K562 (cell line): ENCODE measurements around the gene EIF4G2. TPM values are rescaled to one million over a fixed set of nuclear protein-coding genes. Genes with fewer than 3 reads are reported as not detected.
A peak's percentile ranks its signal among the peaks of the same experiment; 100 is the strongest.

Experiments
- ELF4 ChIP-seq: fragments of 450-650 bp; formaldehyde crosslinking; IDR thresholded peaks from 2 replicates; pipeline ENCODE4 v1.4.0; 2022; ENCODE audit warnings: missing genetic modification characterization
- ETV1 ChIP-seq: fragments of 450-650 bp; conservative IDR thresholded peaks from 2 replicates; pipeline ENCODE4 v1.6.1; 2016; ENCODE audit warnings: missing genetic modification characterization, control low read depth, low read depth, missing compliant biosample characterization
- HDAC2 ChIP-seq: fragments of 450-650 bp; IDR thresholded peaks from 2 replicates; pipeline ENCODE4 v1.6.1; 2016; ENCODE audit warnings: mild to moderate bottlenecking
- HMG20B ChIP-seq: fragments of 250-450 bp; sonication (Bioruptor Pico); IDR thresholded peaks from 2 replicates; pipeline ENCODE4 v1.5.0; 2021; ENCODE audit warnings: mild to moderate bottlenecking
- ILK ChIP-seq: fragments of 450-650 bp; IDR thresholded peaks from 2 replicates; pipeline ENCODE4 v1.6.1; 2016; ENCODE audit warnings: missing genetic modification characterization, low read depth, mild to moderate bottlenecking, missing compliant biosample characterization, moderate library complexity, borderline replicate concordance
- JUNB ChIP-seq: fragments of 450-650 bp; formaldehyde crosslinking; conservative IDR thresholded peaks from 2 replicates; pipeline ENCODE4 v1.4.0; 2020; ENCODE audit warnings: mild to moderate bottlenecking
- NFIX ChIP-seq: fragments of 250-450 bp; sonication (Bioruptor Pico); IDR thresholded peaks from 2 replicates; pipeline ENCODE4 v1.4.0; 2020; ENCODE audit warnings: low read depth, mild to moderate bottlenecking, moderate library complexity
- PCBP1 ChIP-seq: fragments of 200-400 bp; formaldehyde crosslinking; IDR thresholded peaks from 2 replicates; pipeline ENCODE4 v1.6.1; 2018; ENCODE audit warnings: mild to moderate bottlenecking, low read depth, low read length; ENCODE audit not compliant: poor library complexity, severe bottlenecking
- SLC30A9 ChIP-seq: fragments of 250-450 bp; sonication (Bioruptor Pico); IDR thresholded peaks from 2 replicates; pipeline ENCODE4 v1.8.0; 2022; ENCODE audit warnings: mild to moderate bottlenecking, moderate library complexity
- polyA plus RNA-seq, 8 experiments: library from polyadenylated mRNA; depleted of rRNA in 4 of 8; stranded (reverse) in 5 of 8; unstranded in 3 of 8; fragments of >200 nt; fragmentation: Nextera tagmentation in 2 of 8; fragmentation: Illumina TruSeq in 1 of 8; extraction: Ambion mirVana in 2 of 8; extraction: Trizol in 1 of 8; gene quantifications; 2 replicates each; pipeline versions ENCODE4 v1.2.1 to v1.2.3, GENCODE V29; 2011 to 2014; ENCODE audit warnings: inconsistent platforms in 1 of 8, missing spikeins in 1 of 8
- total RNA-seq, 7 experiments: library from RNA; depleted of rRNA in 6 of 7; stranded (reverse); fragments of >200 nt in 6 of 7; fragmentation: Illumina TruSeq in 2 of 7; extraction: Trizol in 2 of 7; gene quantifications; 2 replicates each; pipeline versions ENCODE4 v1.2.1 to v1.2.3, GENCODE V29; 2011 to 2021; ENCODE audit warnings: low replicate concordance in 1 of 7
- TF ChIP-seq, protein P1 (sequence below), 2 experiments: fragments of 450-650 bp in 1 of 2; sonication (generic) in 1 of 2; formaldehyde crosslinking in 1 of 2; IDR thresholded peaks; 2 replicates each; pipeline versions ENCODE4 v1.7.1 to v1.9.0; 2016 to 2022; ENCODE audit warnings: inconsistent platforms in 1 of 2, mild to moderate bottlenecking in 1 of 2, missing genetic modification reagents in 1 of 2
- TF ChIP-seq, protein P2 (sequence below): fragments of 250-450 bp; sonication (Bioruptor Pico); IDR thresholded peaks from 2 replicates; pipeline ENCODE4 v1.5.0; 2021
- TF ChIP-seq, protein P3 (sequence below): fragments of 450-650 bp; formaldehyde crosslinking; IDR thresholded peaks from 2 replicates; pipeline ENCODE4 v1.4.0; 2022; ENCODE audit warnings: mild to moderate bottlenecking, moderate library complexity
- TF ChIP-seq, protein P4 (sequence below): fragments of 450-650 bp; conservative IDR thresholded peaks from 2 replicates; pipeline ENCODE4 v1.6.1; 2016; ENCODE audit warnings: missing genetic modification characterization, low read depth, mild to moderate bottlenecking, missing compliant biosample characterization, moderate library complexity

The EIF4G2 gene
- total and polyA plus RNA-seq, 9 of the 15 experiments (the other 6 are each of a cell fraction or from before 2014, with no cell fraction given), result 206 to 790 (median 646) TPM

DNA sequence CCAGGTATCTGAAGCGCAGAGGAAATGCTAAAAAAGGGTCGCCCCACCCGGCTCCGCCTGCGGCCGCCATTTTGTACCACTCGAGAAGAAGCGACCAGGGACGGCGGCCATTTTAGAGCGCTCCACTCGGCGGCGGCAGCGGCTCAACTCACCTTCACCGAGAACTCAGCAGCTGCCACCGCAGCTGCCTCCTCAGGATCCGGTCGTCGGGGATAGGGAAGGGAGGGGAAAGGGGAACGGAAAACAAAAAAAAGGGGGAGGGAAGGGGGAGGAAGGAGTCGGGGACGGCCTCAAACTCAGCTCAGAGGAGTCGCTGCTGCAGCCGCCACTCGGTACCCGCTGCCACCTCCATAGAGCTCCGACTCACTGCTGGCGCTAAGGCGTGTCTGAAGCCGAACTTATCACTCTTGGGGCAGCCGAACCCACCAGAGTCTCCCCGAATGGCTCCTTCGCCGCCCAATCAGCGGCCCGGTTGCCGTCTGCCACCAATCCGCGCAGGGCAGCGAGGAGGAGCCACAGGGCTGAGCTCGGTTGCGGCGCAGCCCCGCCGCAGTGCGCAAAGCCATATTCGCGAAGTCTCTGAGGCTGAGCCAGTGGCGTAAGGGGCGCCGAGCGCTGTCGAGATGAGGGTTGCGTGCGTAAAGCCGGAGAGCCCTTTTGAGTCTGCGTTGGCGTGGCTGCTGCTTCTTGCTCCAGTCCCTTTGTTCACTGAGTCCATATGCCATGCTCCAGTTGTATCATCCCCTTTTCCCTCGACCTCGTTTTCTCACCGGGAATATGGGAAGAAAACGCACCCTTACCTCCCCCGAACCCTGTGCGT is at the start of gene EIF4G2 (continued):
- TF ChIP-seq, protein P1, sequence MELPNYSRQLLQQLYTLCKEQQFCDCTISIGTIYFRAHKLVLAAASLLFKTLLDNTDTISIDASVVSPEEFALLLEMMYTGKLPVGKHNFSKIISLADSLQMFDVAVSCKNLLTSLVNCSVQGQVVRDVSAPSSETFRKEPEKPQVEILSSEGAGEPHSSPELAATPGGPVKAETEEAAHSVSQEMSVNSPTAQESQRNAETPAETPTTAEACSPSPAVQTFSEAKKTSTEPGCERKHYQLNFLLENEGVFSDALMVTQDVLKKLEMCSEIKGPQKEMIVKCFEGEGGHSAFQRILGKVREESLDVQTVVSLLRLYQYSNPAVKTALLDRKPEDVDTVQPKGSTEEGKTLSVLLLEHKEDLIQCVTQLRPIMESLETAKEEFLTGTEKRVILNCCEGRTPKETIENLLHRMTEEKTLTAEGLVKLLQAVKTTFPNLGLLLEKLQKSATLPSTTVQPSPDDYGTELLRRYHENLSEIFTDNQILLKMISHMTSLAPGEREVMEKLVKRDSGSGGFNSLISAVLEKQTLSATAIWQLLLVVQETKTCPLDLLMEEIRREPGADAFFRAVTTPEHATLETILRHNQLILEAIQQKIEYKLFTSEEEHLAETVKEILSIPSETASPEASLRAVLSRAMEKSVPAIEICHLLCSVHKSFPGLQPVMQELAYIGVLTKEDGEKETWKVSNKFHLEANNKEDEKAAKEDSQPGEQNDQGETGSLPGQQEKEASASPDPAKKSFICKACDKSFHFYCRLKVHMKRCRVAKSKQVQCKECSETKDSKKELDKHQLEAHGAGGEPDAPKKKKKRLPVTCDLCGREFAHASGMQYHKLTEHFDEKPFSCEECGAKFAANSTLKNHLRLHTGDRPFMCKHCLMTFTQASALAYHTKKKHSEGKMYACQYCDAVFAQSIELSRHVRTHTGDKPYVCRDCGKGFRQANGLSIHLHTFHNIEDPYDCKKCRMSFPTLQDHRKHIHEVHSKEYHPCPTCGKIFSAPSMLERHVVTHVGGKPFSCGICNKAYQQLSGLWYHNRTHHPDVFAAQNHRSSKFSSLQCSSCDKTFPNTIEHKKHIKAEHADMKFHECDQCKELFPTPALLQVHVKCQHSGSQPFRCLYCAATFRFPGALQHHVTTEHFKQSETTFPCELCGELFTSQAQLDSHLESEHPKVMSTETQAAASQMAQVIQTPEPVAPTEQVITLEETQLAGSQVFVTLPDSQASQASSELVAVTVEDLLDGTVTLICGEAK (IDR thresholded peaks at IDR 0.05), result no peak
- TF ChIP-seq, protein P1 (CRISPR knock-in tag; IDR thresholded peaks at IDR 0.05), result no peak
- TF ChIP-seq HDAC2, result no peak; the same call in none of the 2 replicates
- TF ChIP-seq, protein P2, sequence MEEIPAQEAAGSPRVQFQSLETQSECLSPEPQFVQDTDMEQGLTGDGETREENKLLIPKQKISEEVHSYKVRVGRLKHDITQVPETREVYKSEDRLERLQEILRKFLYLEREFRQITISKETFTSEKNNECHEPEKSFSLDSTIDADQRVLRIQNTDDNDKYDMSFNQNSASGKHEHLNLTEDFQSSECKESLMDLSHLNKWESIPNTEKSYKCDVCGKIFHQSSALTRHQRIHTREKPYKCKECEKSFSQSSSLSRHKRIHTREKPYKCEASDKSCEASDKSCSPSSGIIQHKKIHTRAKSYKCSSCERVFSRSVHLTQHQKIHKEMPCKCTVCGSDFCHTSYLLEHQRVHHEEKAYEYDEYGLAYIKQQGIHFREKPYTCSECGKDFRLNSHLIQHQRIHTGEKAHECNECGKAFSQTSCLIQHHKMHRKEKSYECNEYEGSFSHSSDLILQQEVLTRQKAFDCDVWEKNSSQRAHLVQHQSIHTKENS (CRISPR knock-in tag), result no peak
- TF ChIP-seq, protein P3, sequence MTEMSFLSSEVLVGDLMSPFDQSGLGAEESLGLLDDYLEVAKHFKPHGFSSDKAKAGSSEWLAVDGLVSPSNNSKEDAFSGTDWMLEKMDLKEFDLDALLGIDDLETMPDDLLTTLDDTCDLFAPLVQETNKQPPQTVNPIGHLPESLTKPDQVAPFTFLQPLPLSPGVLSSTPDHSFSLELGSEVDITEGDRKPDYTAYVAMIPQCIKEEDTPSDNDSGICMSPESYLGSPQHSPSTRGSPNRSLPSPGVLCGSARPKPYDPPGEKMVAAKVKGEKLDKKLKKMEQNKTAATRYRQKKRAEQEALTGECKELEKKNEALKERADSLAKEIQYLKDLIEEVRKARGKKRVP (CRISPR knock-in tag), result peak; percentile 67; the same call in 1 of the 2 replicates
- TF ChIP-seq, protein P4, sequence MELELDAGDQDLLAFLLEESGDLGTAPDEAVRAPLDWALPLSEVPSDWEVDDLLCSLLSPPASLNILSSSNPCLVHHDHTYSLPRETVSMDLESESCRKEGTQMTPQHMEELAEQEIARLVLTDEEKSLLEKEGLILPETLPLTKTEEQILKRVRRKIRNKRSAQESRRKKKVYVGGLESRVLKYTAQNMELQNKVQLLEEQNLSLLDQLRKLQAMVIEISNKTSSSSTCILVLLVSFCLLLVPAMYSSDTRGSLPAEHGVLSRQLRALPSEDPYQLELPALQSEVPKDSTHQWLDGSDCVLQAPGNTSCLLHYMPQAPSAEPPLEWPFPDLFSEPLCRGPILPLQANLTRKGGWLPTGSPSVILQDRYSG (tag), result no peak; the same call in 1 of the 2 replicates
- TF ChIP-seq ELF4, result peak; percentile 94
- TF ChIP-seq PCBP1, result peak; percentile 98
- TF ChIP-seq HMG20B (CRISPR knock-in tag), result no peak
- no peak for TF ChIP-seq JUNB (CRISPR knock-in tag)
- no peak for TF ChIP-seq ILK
- no peak for TF ChIP-seq NFIX (CRISPR knock-in tag)
- TF ChIP-seq ETV1, result peak; percentile 62
- no peak for TF ChIP-seq SLC30A9 (CRISPR knock-in tag)
